ENCODE results near the gene DSTN. TPM values are rescaled to one million over a fixed set of nuclear protein-coding genes. Genes with fewer than 3 reads are reported as not detected.

Gene DSTN
- total and polyA plus RNA-seq, 9 of the 15 experiments (the other 6 are each of a cell fraction or from before 2014, with no cell fraction given): 25.7 to 88.3 (median 61.0) TPM

DNA sequence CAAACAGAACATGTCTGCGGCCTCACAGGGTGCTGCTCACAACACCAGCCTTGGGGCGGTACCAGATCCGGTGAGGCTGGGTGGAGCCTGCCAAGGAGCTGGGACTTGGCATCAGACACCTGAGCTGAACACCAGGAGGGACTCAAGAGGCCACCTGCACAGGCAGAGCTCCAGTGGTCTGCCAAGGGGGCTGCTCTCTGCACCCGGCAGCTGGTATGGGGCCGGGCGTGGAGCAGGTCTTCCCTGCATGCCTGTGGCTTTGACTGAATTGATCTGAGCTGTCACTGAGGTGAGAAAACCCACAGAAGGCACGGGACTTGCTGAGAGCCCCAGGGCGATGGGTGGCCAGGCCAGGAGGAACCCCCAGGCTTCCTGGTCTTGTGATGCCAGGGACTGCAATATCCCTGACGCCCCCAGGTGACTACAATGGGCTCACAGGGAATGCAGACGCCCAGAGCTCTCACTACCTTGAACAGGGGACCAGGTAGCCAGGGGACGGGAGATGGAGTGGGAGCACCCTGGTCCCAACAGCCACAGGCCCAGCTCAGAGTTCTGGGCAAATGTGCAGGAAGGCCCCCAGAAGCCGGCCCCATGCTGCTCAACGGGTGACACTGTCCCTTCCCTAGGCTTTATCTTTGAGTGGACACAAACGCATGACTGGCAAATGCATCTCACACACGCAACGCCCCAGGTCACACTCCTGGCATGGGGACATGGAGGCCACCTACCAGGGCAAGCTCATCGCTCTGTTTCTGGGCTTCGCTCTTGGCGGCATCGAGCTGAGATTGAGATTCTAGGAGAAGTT is 48.2 kb downstream of the DSTN start:
- intact Hi-C loops (cut with micrococcal nuclease): loop anchor here (1.0 kb wide), 2 partner anchors 81 to 114 kb away; no protein-coding TSS in a partner anchor
- Histone ChIP-seq H3K9me3 (replicated peaks; ENCODE audit: control insufficient read depth, insufficient read depth, low read depth, low read length) (no peaks in the 10 kb centered on the region), H3K9me1 (ENCODE audit: control insufficient read depth, insufficient read depth, low read length) (no peaks in the 10 kb centered on the region), H3K36me3 (ENCODE audit: control insufficient read depth, insufficient read depth, low read length) (peaks cover 40% of the 10 kb centered on the region; the same call in 1 of the 3 replicates), H3K4me1 (replicated peaks in 1 of 2; ENCODE audit: control insufficient read depth in 2 of 2, insufficient read depth in 2 of 2, low read length in 2 of 2) (peaks cover 0 to 19% of the 10 kb centered on the region in 2 experiments; a peak in 2 of 5 replicates), H4K20me1 (replicated peaks; ENCODE audit: control insufficient read depth, insufficient read depth, low read length) (no peaks in the 10 kb centered on the region), H3K27me3 (ENCODE audit: control insufficient read depth in 2 of 2, insufficient read depth in 2 of 2, low read length in 2 of 2) (no peaks in the 10 kb centered on the region), H3K4me2 (ENCODE audit: insufficient read depth, low read length) (no peak overlapping the region), H3K79me2 (ENCODE audit: control insufficient read depth, insufficient read depth, low read length) (no peaks in the 10 kb centered on the region), H2AFZ (ENCODE audit: low read depth, low read length) (no peak overlapping the region), H3K4me3 (no peak overlapping the region), H3K27ac (ENCODE audit: extremely low read depth, low read depth, low read length) (no peak overlapping the region), H3K9ac (ENCODE audit: insufficient read depth in 1 of 2, low read depth in 2 of 2, low read length in 2 of 2) (no peak overlapping the region)
- DNase-seq (ENCODE audit: extremely low read depth in 1 of 4, low spot score in 3 of 4) (no peak), FAIRE-seq (no peak), ATAC-seq (no peak)
- in situ Hi-C loops (cut with MboI): no loop called here
- ChIA-PET POLR2A (interaction anchor here (0.5 to 1.3 kb wide), 3 partner anchors 12 to 135 kb away, joined by 3 read pairs; no protein-coding TSS in a partner anchor), CTCF (ENCODE audit: low intra/inter-chr PET ratio) (interaction anchor here (0.8 to 2.1 kb wide), 3 partner anchors 81 to 129 kb away, joined by 3 to 23 read pairs (median 3); no protein-coding TSS in a partner anchor)
- WGBS (ENCODE audit: insufficient coverage, low coverage, missing lambda C conversion rate): 86% methylated on average over 9 of the region's 20 CpGs
- no peak for TF ChIP-seq EP400 (IDR thresholded peaks at IDR 0.05)
- TF ChIP-seq, protein P1, sequence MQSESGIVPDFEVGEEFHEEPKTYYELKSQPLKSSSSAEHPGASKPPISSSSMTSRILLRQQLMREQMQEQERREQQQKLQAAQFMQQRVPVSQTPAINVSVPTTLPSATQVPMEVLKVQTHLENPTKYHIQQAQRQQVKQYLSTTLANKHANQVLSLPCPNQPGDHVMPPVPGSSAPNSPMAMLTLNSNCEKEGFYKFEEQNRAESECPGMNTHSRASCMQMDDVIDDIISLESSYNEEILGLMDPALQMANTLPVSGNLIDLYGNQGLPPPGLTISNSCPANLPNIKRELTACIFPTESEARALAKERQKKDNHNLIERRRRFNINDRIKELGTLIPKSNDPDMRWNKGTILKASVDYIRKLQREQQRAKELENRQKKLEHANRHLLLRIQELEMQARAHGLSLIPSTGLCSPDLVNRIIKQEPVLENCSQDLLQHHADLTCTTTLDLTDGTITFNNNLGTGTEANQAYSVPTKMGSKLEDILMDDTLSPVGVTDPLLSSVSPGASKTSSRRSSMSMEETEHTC (IDR thresholded peaks at IDR 0.05): no peak
- TF ChIP-seq HDAC2 (IDR thresholded peaks at IDR 0.05): no peak
- no peak for TF ChIP-seq ZNF124 (CRISPR knock-in tag; IDR thresholded peaks at IDR 0.05)
- TF ChIP-seq ZZZ3 (IDR thresholded peaks at IDR 0.05): no peak
- TF ChIP-seq SRSF9 (IDR thresholded peaks at IDR 0.05; ENCODE audit: borderline replicate concordance, low read depth, low read length): no peak
- no peak for TF ChIP-seq SNIP1 (IDR thresholded peaks at IDR 0.05; ENCODE audit: low read depth)
- TF ChIP-seq NFE2L1 (tag; IDR thresholded peaks at IDR 0.05; ENCODE audit: borderline replicate concordance, low read depth): no peak
- no peak for TF ChIP-seq MCM3 (IDR thresholded peaks at IDR 0.05)
- TF ChIP-seq ZNF41 (CRISPR knock-in tag; conservative IDR thresholded peaks at IDR 0.05): no peak
- BruUV-seq (replicated peaks): no TSS peak
